IgD-negative memory B cell (primary cell): ENCODE data around the gene PIWIL1. TPM values are rescaled to one million over a fixed set of nuclear protein-coding genes. Genes with fewer than 3 reads are reported as not detected.

Experiments
- H3K27ac Mint-ChIP-seq, 3 donors: one replicate each; pipeline ENCODE4 v1.8.0; 2020 to 2022; ENCODE audit warnings: mild to moderate bottlenecking in 3 of 3, mixed read lengths in 3 of 3, moderate library complexity in 1 of 3
- H3K27me3 Mint-ChIP-seq: one replicate; pipeline ENCODE4 v1.8.0; 2021; ENCODE audit warnings: mixed read lengths
- H3K36me3 Mint-ChIP-seq: one replicate; pipeline ENCODE4 v1.8.0; 2020; ENCODE audit warnings: mild to moderate bottlenecking, mixed read lengths
- H3K4me1 Mint-ChIP-seq, 3 donors: one replicate each; pipeline ENCODE4 v1.8.0; 2020 to 2022; ENCODE audit warnings: mixed read lengths in 3 of 3, mild to moderate bottlenecking in 1 of 3
- H3K4me3 Mint-ChIP-seq, 4 donors: one replicate each; pipeline ENCODE4 v1.8.0; 2020 to 2022; ENCODE audit warnings: mild to moderate bottlenecking in 4 of 4, mixed read lengths in 4 of 4, moderate library complexity in 3 of 4
- H3K9me3 Mint-ChIP-seq, 3 donors: one replicate each; pipeline ENCODE4 v1.8.0; 2020 to 2021; ENCODE audit warnings: mixed read lengths in 3 of 3, mild to moderate bottlenecking in 1 of 3
- polyA plus RNA-seq: library from polyadenylated mRNA; unstranded; fragments of 300-500 nt; fragmentation: Illumina TruSeq; gene quantifications from one replicate; pipeline ENCODE4 v1.2.3, GENCODE V29; 2021

The PIWIL1 gene
- polyA plus RNA-seq, 1 donor from 2014 or later: not detected

- no peak overlapping the region for H3K27ac Mint-ChIP-seq
- H3K36me3 Mint-ChIP-seq: peaks cover 1% of the 10 kb centered on the region
- H3K9me3 Mint-ChIP-seq: peaks cover 0 to 3% (median 0%) of the 10 kb centered on the region in 3 donors
- H3K4me3 Mint-ChIP-seq: no peak overlapping the region
- H3K27me3 Mint-ChIP-seq: no peaks in the 10 kb centered on the region
- no peaks in the 10 kb centered on the region for H3K4me1 Mint-ChIP-seq
Observed at GRCh38 chr12:130419116-130419515, 81.4 kb downstream of the PIWIL1 start.

DNA sequence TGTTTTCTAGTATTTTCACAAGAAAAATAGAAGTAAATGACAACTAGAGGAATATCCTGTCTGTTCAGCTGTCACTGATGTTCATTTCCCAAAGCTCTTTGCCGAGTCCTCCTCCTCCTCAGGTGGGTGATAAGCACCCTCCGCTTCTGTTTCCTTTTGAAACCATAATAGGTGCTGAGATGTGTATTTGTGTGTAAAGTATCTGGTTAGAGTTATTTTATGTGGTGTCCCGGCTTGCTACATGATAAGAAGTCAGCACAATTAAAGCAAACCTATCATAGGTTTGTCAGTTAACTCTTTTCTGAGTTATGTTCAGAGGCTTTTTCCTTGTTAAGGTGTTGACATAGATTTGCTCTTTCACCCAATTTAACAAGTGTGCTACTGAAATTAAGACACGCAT lies 82.4 kb downstream of the PIWIL1 start:
- Mint-ChIP-seq H3K36me3 (peaks cover 1% of the 10 kb centered on the region), H3K9me3 (peaks cover 0 to 3% (median 0%) of the 10 kb centered on the region in 3 donors), H3K4me1 (no peaks in the 10 kb centered on the region), H3K27me3 (no peaks in the 10 kb centered on the region), H3K27ac (no peak overlapping the region), H3K4me3 (no peak overlapping the region)

DNA sequence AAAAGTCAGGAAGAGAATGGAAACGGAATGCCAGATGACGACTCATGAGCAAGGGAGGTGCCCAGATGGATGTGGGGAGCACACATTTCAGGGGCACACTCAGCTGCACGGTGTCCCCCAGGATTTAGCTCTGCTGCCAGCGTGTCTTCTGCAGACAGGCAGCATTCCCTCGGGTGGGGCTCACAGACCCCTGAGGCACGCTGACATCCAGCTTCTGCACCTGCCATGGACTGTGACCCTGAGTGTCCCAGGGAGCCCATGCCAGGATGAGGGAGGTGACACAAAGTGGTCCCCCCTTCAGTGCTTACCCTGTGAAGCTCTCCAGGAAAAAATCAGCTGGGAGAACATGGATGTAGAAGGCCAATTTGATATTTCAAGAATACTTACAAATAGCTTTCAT lies 84.2 kb downstream of the PIWIL1 start:
- H3K4me1 Mint-ChIP-seq: no peaks in the 10 kb centered on the region
- no peaks in the 10 kb centered on the region for H3K27me3 Mint-ChIP-seq
- H3K4me3 Mint-ChIP-seq: no peak overlapping the region
- no peak overlapping the region for H3K27ac Mint-ChIP-seq
- H3K9me3 Mint-ChIP-seq: peaks cover 0 to 3% (median 0%) of the 10 kb centered on the region in 3 donors
- H3K36me3 Mint-ChIP-seq: peaks cover 1% of the 10 kb centered on the region

Other genes with a start within 250 kb of the PIWIL1 start
- not detected for gene FZD10, start 175.4 kb upstream of the PIWIL1 start, polyA plus RNA-seq